Activated T-cell treated with anti-CD3 and anti-CD28 coated beads for 1 hour (primary cell): ENCODE results near the gene PIGU.
"Not testable (repeated sequence)": the region's sequence is repeated elsewhere in the genome, so short reads cannot be mapped to it uniquely, and the experiment has no call there.

Source experiments
- DNase-seq: peaks from one replicate; pipeline ENCODE4 v3.0.0-alpha.2; 2020; ENCODE audit warnings: low read depth

The PIGU gene

GRCh38 chr20:34532756-34533155 is 144.1 kb downstream of the PIGU start:
- no peak for DNase-seq

DNA sequence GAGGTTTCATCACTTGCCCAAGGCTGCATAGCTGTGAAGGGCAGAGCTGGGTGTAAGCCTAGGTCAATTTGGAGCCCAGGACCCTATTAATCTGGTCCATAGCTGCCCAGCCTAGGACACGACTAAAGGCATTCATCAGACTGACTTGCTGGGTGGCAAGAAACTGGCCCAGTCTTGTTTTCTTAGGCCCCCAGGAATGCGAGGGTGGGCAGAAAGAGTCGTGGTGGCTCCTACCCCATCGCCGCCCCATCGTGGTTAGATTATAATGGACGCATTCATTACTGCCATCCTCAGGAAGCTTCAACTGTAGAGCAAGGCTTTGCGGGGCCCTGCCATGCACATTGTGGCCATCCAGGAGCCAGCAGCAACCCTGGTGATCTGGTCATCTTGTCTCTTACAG is 144.6 kb downstream of the PIGU start:
- DNase-seq: no peak

DNA sequence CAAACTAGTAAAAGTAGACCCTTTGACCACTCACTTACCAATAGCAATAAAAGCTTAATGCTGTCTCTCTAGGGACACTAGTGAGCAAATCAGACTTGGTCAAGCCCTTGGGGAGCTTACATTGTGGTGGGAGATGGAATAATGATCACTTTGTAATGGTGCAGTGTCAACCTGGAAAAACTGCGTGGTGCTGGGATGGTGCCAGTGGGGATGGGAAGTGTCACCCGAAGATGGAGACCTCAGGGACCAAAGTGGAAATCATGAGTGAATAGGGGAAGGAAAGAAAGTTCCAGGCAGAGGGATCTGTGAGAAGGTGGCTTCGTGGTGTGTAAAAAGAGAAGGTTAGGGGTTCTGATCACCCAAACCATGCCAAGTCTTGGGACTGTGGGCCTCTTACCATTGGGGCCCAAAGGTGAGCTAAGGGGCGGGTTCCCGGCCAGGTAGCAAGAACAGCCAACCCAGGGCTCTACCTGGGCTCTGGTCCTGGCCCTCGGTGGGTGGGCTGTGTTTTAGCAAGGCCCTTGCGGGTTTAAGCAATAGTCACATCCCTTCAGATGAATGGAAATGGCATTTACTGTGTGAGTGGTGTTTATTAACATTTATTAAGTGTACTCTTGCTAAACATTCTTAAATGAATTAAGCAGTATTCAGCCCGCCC is 145.2 kb downstream of the PIGU start:
- DNase-seq: no peak

- DNase-seq: no peak
Measured at GRCh38 chr20:34530342-34530741, 146.6 kb downstream of the PIGU start.

DNA sequence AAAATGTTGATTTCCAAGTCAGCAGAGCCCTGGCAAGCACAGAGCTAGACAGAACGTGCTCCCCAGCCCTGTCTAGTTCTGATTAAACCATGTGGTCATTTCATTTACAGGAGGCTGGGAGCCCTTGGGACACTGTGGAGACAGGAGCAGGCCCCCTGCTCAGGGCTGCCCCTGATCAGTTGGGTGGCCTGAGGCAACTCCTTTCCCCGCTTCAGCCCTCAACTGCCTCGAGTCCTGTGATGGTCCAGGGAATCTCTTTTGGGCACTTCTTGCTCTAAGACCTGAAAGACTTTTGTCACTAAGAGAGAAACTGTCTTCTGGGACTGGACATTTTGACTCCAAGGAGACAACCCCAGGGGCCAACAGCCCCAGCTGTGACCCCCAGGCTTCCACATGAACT is 147.2 kb downstream of the PIGU start:
- no peak for DNase-seq

GRCh38 chr20:34528921-34529297 is 148.0 kb downstream of the PIGU start:
- DNase-seq: no peak

- no peak for DNase-seq
Measured at GRCh38 chr20:34527016-34527415, 149.9 kb downstream of the PIGU start.

DNA sequence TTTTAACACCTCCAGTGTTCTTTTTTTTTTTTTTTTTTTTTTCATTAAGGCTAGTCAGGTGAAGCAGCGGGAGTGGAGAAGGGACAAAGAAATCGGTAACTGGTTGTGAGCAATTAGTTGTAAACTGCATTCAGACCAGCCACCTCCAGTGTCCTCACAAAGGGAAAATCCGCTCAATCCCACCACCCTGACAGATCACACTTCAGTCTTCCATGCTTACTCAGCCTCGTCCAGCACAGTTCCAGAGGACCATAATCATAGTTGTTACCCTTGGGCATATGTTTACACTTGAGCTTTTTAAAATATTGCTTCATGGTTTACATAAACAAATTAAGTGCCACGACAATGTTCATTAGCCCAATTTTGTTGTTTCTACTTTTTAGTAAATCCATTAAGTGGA is 150.4 kb downstream of the PIGU start:
- DNase-seq: no peak

DNA sequence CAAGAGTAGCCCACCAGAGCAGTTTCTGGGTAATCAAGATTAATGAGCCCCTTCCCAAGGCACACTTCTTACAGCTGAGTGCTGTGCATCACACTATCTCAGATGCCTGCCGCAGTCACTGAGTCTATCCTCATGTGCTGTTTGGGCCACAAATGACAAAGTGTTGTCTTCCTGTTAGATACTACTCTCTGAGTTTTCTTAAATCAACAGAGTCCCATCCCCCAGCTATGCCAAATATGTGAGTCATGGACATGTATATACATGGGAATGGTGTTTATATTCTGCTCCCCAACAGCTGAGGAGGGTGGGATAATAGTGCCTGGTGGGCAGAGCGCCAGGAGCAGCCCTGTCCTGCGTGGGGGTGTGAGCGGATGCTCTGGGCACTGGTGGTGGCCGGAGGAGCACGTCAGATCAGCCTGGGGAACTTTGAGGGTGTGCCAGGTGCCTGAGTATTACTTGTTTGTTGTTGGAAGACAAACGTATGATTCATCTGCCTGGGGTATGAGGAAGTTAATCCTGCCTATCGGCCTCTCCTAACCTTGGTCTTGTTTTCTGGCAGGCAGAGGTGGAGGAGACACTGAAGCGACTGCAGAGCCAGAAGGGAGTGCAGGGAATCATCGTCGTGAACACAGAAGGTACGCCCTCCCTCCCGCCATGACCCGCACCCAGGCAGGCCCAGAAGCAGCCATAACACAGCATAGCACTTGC is 151.0 kb downstream of the PIGU start:
- no peak for DNase-seq

GRCh38 chr20:34525342-34525708 is 151.6 kb downstream of the PIGU start:
- DNase-seq: no peak

DNA sequence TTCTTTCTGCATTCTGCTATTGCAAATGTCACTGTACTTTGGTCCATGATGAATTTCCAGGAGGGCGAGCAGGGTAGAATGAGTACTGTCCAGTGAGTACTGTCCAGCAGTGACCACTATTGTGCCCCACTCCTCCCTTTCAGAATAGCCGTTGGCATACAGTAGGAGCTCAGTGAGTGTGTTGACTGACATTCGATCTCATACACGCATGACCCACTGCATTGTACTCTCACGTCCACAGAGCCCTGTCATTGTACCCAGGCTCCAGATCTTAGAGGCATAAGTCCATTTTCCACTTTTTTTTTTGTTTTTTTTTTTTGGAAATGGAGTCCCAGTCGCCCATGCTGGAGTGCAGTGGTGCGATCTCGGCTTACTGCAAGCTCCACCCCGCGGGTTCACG is 152.5 kb downstream of the PIGU start:
- no peak for DNase-seq

DNA sequence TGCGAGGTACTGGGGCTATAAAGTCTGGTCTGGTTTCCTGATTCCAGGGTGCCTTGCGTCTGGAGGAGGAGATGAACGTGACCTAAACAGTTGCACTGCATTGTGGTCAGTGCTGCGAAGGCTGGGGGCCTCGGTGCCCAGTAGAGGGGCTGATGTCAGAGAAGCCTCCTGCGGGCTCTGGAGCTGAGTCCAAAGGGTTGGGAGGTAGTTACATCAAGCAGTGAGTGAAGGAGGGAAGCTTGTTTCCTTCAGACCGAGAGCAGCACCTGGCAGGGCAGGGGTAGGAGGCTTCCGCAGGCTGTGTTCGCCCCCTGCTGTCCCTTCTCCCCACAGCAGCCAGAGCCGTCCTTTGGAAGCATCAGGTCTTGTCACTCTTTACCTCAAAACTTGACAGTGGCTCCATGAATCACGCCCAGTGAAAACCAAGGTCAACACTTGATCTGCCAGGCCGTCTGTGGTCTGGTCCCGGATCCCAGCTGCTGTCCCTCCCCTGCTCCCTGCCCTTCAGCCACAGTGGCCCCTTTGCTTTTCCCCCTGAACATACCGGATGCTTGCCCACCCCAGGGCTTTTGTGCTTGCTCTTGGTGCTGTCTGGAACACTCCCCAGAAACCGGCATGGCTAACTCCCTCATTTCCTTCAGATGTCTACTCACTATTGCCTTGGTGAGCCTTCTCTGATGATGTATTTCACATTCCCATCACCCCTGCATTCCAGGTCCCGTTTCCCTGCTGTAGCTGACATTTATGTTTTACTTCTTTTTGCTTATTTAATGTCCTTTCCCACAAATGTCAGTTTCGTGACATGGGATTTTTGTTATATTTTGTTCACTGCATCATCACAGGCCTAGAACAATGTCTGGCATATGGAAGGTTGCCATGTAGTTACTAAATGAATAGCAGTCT is 153.7 kb downstream of the PIGU start:
- DNase-seq: peak; percentile 23

GRCh38 chr20:34519841-34520240 is 157.1 kb downstream of the PIGU start:
- DNase-seq: not testable (repeated sequence)

GRCh38 chr20:34518863-34519262 is 158.0 kb downstream of the PIGU start:
- not testable (repeated sequence) for DNase-seq

DNA sequence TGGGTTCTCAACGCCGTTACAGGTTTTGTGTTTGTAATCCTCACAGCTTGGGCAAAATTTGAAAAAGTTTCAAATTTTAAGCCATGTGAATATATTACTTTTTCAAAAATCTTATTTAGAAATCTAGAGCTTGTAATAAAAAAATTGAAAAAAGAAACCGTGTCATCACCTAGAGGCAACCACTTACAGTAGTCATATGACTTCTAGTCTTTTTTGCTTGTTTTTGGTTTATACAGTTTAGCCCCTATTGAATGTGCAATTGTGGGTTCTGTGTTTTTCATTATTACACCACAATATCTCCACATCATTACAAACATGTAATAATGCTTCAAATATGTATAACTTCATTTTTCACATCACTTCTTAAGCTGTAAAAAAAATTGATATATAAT is 159.8 kb downstream of the PIGU start:
- no peak for DNase-seq

DNA sequence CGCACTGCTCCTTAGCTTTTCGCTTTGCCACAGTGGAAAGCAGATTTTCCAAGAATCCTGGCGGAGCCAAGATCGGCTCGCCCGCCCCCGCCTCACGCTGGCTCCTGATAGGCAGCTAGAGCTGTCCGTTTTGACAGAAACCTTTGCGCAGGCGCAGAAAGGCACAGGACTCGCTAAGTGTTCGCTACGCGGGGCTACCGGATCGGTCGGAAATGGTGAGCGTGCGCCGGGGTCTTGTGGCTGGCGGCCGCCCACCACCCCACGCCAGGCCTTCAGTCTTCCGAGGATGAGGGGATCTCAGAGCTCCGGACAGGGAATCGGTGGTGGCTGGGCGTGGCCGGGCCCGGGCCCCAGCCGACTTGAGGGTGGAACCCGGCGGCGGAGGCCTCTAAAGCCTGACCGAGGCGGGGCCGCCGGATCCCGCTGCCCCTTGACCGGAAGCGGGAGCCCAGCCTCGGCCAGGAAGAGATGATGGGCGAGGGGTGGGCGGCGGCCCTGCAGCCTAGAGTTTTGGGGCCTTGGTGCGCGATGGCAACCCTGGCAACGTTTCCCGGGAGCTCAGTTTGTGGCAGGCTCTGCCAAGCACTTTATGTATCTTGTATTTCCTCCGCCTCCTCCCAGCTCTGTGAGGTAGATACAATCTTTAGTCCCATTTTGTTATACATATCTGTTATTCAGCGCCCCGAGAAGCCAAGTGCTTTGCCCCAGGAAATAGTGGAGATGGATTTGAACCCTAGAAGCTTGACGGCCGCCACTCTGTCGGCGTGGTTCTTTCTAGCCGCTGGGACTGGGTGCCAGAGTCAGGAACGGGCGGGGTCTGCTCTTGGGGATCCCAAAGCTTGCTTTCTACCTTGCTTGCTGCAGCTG is 160.4 kb downstream of the PIGU start, which contains the start of gene DYNLRB1:
DYNLRB1 (plus strand) TSS at position 176 of the 867 bp plus-strand sequence; CDS start at position 213, 37 bp downstream.
- peak; percentile 96 for DNase-seq

- peak; percentile 58 for DNase-seq
Measured at GRCh38 chr20:34515484-34516246, 161.2 kb downstream of the PIGU start.

DNA sequence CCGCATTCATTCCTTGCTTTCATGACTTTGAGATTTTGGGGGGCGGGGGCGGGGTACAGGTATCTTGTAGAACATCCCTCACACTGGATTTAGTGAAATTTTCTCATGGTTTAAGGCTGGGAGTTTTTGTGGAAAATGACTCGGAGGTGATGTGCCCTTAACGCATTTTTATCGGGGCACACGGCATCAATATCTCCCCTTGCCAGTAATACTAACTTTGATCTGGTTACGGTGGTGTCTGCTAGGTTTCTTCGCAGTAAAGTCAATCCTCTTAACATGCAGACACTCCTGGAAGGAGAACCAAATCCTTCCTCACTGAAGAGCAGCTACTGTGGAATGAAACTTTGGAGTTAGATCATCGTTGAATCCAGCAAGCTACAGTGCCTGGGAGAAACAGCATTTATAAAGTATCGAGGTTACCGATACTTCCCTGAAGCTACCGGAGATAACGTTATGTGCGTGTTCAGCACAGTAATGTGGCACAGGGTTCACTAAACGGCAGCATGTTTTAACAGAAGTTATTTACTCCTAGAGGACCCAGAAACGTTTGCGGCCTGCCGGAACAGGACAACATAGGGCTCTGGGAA is 161.9 kb downstream of the PIGU start:
- no peak for DNase-seq

DNA sequence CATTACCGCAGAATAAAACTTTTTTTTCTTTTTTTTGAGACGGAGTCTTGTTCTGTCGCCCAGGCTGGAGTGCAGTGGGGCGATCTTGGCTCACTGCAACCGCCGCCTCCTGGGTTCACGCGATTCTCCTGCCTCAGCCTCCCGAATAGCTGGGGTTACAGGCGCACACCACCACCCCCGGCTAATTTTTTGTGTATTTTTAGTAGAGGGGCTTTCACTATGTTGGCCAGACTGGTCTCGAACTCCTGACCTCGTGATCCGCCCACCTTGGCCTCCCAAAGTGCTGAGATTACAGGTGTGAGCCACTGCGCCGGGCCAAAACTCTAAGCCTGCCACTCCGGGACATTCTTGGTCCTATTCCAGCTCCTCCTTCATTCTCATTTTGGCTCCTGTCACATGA is 162.9 kb downstream of the PIGU start:
- DNase-seq: not testable (repeated sequence)

DNA sequence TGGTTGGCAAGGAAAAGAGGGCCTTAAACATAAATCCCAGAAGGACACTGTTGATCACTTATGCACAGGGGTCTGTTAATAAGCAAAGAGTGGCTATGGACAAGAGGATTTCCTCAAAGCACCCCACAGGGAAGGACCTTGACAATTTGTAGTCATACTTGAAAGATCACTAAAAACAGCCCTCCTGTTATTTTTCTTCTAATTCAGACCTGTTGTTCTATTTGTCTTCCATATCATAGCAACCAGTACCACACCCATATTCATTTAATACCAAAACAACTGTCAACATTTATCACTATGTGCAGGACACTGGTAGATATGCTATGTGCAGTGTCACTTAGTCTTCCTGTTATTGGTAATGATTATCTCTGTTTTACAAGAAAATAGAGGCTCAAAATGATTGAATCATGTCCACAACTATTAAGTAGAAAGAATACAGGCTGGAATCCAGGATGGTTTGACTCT is 163.9 kb downstream of the PIGU start:
- DNase-seq: no peak
